Panc1 (cell line): ENCODE measurements around the gene INSYN1.

Experiments used
- CTCF ChIP-seq: fragments of 450-650 bp; IDR thresholded peaks from 2 replicates; pipeline ENCODE4 v1.5.1; 2017; ENCODE audit warnings: mild to moderate bottlenecking
- POLR2AphosphoS5 ChIP-seq: IDR thresholded peaks from 2 replicates; pipeline ENCODE4 v1.6.1; 2012; ENCODE audit warnings: mild to moderate bottlenecking, low read depth, low read length, moderate library complexity
- REST ChIP-seq, 2 experiments: IDR thresholded peaks; 2 replicates each; pipeline ENCODE4 v1.6.1; 2011 to 2012; ENCODE audit warnings: low read depth in 2 of 2, control low read depth in 1 of 2, low read length in 1 of 2, mild to moderate bottlenecking in 1 of 2, moderate library complexity in 1 of 2; ENCODE audit not compliant: insufficient read depth in 1 of 2
- SIN3A ChIP-seq: IDR thresholded peaks from 2 replicates; pipeline ENCODE4 v1.6.1; 2012; ENCODE audit warnings: low read depth, mild to moderate bottlenecking, low read length, moderate library complexity, borderline replicate concordance; ENCODE audit not compliant: insufficient read depth
- TCF7L2 ChIP-seq: IDR thresholded peaks from 2 replicates; pipeline ENCODE4 v1.6.1; 2011; ENCODE audit warnings: mild to moderate bottlenecking, low read depth, low read length, inconsistent platforms

GRCh38 chr15:73708691-73709090 is 44.5 kb downstream of the INSYN1 start:
- no peak for TF ChIP-seq CTCF
- no peak for TF ChIP-seq POLR2AphosphoS5
- TF ChIP-seq SIN3A = no peak
- no peak for TF ChIP-seq TCF7L2
- no peak for TF ChIP-seq REST (IDR thresholded peaks at IDR 0.05; ENCODE audit: insufficient read depth in 1 of 2, low read depth in 2 of 2, low read length in 1 of 2)
